ENCODE measurements around the gene FNIP1. TPM values are rescaled to one million over a fixed set of nuclear protein-coding genes. Genes with fewer than 3 reads are reported as not detected.
A peak's percentile ranks its signal among the peaks of the same experiment; 100 is the strongest.

The FNIP1 gene
- total and polyA plus RNA-seq, 2 of the 13 experiments (the other 11 are each of a cell fraction or from before 2014, with no cell fraction given), result 10.9 to 29.3 TPM

DNA sequence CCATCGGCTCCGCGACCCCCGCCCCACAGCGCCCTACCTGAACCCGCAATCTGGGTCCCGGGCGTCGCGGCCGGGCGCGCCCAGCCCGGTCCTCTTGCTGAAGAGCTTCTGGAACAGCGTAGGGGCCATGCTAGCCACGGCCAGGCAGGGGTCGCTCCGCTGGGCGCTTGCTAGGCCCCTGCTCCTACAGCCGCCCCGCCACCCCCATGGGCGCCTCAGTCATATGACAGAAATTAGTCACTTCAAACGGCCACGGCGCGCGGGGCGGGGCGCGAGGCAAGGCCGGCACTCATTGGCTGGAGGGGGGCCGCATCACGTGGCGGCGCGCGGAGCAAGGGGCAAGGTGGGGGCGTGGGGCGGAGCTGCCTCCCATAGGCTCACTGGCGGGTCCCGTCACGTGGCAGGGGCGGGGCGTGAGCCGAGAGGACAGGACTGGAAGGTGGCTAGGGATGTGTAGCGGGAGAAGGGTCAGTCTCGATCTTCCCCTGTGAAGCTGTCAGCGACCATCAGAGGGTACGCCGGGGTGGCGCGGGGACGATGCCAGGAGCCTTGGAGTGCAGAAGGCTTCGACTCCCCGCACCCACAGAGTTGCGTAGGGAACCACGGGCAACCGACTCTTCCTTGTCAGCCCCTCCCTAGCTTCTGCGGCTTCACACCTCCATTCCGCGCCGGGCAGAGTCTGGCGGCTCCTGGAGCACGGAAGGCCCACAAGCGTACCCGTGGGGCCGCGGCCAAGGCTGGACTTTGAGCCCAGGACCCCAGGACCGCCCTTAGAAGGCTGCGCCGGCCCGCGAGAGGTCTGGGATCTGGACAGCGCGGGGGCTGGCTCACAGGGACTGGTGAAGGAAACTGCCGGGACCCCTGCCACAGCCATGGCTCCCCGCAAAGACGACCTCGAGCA is at the start of gene FNIP1 (continued):
- TF ChIP-seq, protein P1, sequence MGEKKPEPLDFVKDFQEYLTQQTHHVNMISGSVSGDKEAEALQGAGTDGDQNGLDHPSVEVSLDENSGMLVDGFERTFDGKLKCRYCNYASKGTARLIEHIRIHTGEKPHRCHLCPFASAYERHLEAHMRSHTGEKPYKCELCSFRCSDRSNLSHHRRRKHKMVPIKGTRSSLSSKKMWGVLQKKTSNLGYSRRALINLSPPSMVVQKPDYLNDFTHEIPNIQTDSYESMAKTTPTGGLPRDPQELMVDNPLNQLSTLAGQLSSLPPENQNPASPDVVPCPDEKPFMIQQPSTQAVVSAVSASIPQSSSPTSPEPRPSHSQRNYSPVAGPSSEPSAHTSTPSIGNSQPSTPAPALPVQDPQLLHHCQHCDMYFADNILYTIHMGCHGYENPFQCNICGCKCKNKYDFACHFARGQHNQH (CRISPR knock-in tag; IDR thresholded peaks at IDR 0.05), result peak; percentile 95
- TF ChIP-seq SP4 (CRISPR knock-in tag; IDR thresholded peaks at IDR 0.05), result peak; percentile 90
- TF ChIP-seq, protein P2, sequence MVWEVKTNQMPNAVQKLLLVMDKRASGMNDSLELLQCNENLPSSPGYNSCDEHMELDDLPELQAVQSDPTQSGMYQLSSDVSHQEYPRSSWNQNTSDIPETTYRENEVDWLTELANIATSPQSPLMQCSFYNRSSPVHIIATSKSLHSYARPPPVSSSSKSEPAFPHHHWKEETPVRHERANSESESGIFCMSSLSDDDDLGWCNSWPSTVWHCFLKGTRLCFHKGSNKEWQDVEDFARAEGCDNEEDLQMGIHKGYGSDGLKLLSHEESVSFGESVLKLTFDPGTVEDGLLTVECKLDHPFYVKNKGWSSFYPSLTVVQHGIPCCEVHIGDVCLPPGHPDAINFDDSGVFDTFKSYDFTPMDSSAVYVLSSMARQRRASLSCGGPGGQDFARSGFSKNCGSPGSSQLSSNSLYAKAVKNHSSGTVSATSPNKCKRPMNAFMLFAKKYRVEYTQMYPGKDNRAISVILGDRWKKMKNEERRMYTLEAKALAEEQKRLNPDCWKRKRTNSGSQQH (CRISPR knock-in tag; IDR thresholded peaks at IDR 0.05; ENCODE audit: low read depth), result no peak; the same call in none of the 2 replicates
- TF ChIP-seq ZNF552 (CRISPR knock-in tag; IDR thresholded peaks at IDR 0.05; ENCODE audit: borderline replicate concordance), result peak; percentile 24; the same call in 1 of the 2 replicates
- no peak for TF ChIP-seq CBX2 (IDR thresholded peaks at IDR 0.05; ENCODE audit: low read depth, low read length)
- TF ChIP-seq CBX2 (CRISPR knock-in tag; IDR thresholded peaks at IDR 0.05; ENCODE audit: low read depth), result no peak
- TF ChIP-seq, protein P3, sequence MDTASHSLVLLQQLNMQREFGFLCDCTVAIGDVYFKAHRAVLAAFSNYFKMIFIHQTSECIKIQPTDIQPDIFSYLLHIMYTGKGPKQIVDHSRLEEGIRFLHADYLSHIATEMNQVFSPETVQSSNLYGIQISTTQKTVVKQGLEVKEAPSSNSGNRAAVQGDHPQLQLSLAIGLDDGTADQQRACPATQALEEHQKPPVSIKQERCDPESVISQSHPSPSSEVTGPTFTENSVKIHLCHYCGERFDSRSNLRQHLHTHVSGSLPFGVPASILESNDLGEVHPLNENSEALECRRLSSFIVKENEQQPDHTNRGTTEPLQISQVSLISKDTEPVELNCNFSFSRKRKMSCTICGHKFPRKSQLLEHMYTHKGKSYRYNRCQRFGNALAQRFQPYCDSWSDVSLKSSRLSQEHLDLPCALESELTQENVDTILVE (CRISPR knock-in tag; IDR thresholded peaks at IDR 0.05), result peak; percentile 53; the same call in 1 of the 2 replicates
- no peak for TF ChIP-seq SUZ12 (IDR thresholded peaks at IDR 0.05; ENCODE audit: low read depth, low read length)
- peak; percentile 83; the same call in 1 of the 2 replicates for TF ChIP-seq ARHGAP35 (CRISPR knock-in tag; IDR thresholded peaks at IDR 0.05; ENCODE audit: borderline replicate concordance)
- TF ChIP-seq MTA1 (CRISPR knock-in tag; IDR thresholded peaks at IDR 0.05; ENCODE audit: borderline replicate concordance), result peak; percentile 81
- TF ChIP-seq ATAD3A (CRISPR knock-in tag; IDR thresholded peaks at IDR 0.05), result no peak
- no peak for TF ChIP-seq ZNF17 (CRISPR knock-in tag; IDR thresholded peaks at IDR 0.05)
- TF ChIP-seq KDM4B (CRISPR knock-in tag; IDR thresholded peaks at IDR 0.05), result peak; percentile 35
- peak; percentile 89 for TF ChIP-seq MXD4 (CRISPR knock-in tag; IDR thresholded peaks at IDR 0.05)
- no peak for TF ChIP-seq PAF1 (CRISPR knock-in tag; IDR thresholded peaks at IDR 0.05)
- TF ChIP-seq CENPX (CRISPR knock-in tag; IDR thresholded peaks at IDR 0.05), result no peak
- TF ChIP-seq ARNT2 (CRISPR knock-in tag; IDR thresholded peaks at IDR 0.05; ENCODE audit: low read depth), result peak; percentile 72
- TF ChIP-seq, protein P4, sequence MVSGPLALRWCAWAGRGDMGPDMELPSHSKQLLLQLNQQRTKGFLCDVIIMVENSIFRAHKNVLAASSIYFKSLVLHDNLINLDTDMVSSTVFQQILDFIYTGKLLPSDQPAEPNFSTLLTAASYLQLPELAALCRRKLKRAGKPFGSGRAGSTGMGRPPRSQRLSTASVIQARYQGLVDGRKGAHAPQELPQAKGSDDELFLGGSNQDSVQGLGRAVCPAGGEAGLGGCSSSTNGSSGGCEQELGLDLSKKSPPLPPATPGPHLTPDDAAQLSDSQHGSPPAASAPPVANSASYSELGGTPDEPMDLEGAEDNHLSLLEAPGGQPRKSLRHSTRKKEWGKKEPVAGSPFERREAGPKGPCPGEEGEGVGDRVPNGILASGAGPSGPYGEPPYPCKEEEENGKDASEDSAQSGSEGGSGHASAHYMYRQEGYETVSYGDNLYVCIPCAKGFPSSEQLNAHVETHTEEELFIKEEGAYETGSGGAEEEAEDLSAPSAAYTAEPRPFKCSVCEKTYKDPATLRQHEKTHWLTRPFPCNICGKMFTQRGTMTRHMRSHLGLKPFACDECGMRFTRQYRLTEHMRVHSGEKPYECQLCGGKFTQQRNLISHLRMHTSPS (CRISPR knock-in tag; IDR thresholded peaks at IDR 0.05; ENCODE audit: low read depth), result no peak
- TF ChIP-seq, protein P5, sequence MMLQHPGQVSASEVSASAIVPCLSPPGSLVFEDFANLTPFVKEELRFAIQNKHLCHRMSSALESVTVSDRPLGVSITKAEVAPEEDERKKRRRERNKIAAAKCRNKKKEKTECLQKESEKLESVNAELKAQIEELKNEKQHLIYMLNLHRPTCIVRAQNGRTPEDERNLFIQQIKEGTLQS (CRISPR knock-in tag; IDR thresholded peaks at IDR 0.05), result peak; percentile 66
- TF ChIP-seq POLR2G (IDR thresholded peaks at IDR 0.05; ENCODE audit: low read depth, low read length), result peak; percentile 93
- TF ChIP-seq ZSCAN30 (CRISPR knock-in tag; IDR thresholded peaks at IDR 0.05), result peak; percentile 92; the same call in 1 of the 2 replicates
- peak; percentile 17; the same call in 1 of the 2 replicates for TF ChIP-seq KLF13 (CRISPR knock-in tag; IDR thresholded peaks at IDR 0.05)
- TF ChIP-seq ZFAT (CRISPR knock-in tag; conservative IDR thresholded peaks at IDR 0.05), result no peak

Data from HepG2 (cell line).